CD14-positive monocyte (primary cell): ENCODE results near the gene UBR3. TPM values are rescaled to one million over a fixed set of nuclear protein-coding genes. Genes with fewer than 3 reads are reported as not detected.
"Not testable (repeated sequence)": the region's sequence is repeated elsewhere in the genome, so short reads cannot be mapped to it uniquely, and the experiment has no call there.

Experiments used
- DNase-seq, 3 donors: peaks; one replicate each; pipeline ENCODE4 v3.0.0-alpha.2; 2011 to 2022
- H2AFZ ChIP-seq: 2 replicates; pipeline ENCODE4 v1.6.0; 2012; ENCODE audit warnings: mild to moderate bottlenecking, low read depth, low read length, inconsistent platforms; ENCODE audit not compliant: insufficient read depth, poor library complexity, severe bottlenecking
- H3K27ac ChIP-seq, 2 donors: 1 replicate in 1 of 2; 2 replicates in 1 of 2; pipeline ENCODE4 v1.5.1; 2012 to 2013; ENCODE audit warnings: low read length in 2 of 2, control low read depth in 1 of 2, inconsistent platforms in 1 of 2, low read depth in 1 of 2, mild to moderate bottlenecking in 1 of 2
- H3K27me3 ChIP-seq, 2 donors: one replicate each; pipeline versions ENCODE4 v1.6.0 to v1.6.1; 2011 to 2013; ENCODE audit warnings: low read length in 2 of 2; ENCODE audit not compliant: control insufficient read depth in 2 of 2, insufficient read depth in 2 of 2
- H3K36me3 ChIP-seq, 2 donors: replicated peaks in 1 of 2; 1 replicate in 1 of 2; 2 replicates in 1 of 2; pipeline versions ENCODE4 v1.5.1 to v1.6.1; 2012 to 2013; ENCODE audit warnings: low read length in 2 of 2, control low read depth in 1 of 2, inconsistent platforms in 1 of 2, mild to moderate bottlenecking in 1 of 2; ENCODE audit not compliant: insufficient read depth in 2 of 2, control insufficient read depth in 1 of 2
- H3K4me1 ChIP-seq, 2 donors: 1 replicate in 1 of 2; 2 replicates in 1 of 2; pipeline versions ENCODE4 v1.5.1 to v1.6.1; 2012 to 2013; ENCODE audit warnings: low read length in 2 of 2, control low read depth in 1 of 2, inconsistent platforms in 1 of 2, mild to moderate bottlenecking in 1 of 2, moderate library complexity in 1 of 2; ENCODE audit not compliant: insufficient read depth in 2 of 2, control insufficient read depth in 1 of 2
- H3K4me2 ChIP-seq: replicated peaks from 2 replicates; pipeline ENCODE3; 2012; ENCODE audit warnings: low read length, moderate library complexity, mild to moderate bottlenecking; ENCODE audit not compliant: poor library complexity, severe bottlenecking; ENCODE audit errors: extremely low read depth
- H3K4me3 ChIP-seq, 3 experiments: fragments of 200-600 bp in 1 of 3; sonication (generic) in 1 of 3; replicated peaks in 1 of 3; 1 replicate in 2 of 3; 2 replicates in 1 of 3; pipeline ENCODE4 v1.5.1; 2011 to 2013; ENCODE audit warnings: low read length in 3 of 3, mild to moderate bottlenecking in 3 of 3, control low read depth in 2 of 3, low read depth in 2 of 3, inconsistent platforms in 1 of 3, moderate library complexity in 1 of 3
- H3K79me2 ChIP-seq: 2 replicates; pipeline ENCODE4 v1.6.0; 2012; ENCODE audit warnings: mild to moderate bottlenecking, control low read depth, inconsistent platforms, low read length, moderate library complexity; ENCODE audit not compliant: insufficient read depth
- H3K9ac ChIP-seq: 2 replicates; pipeline ENCODE4 v1.6.0; 2017; ENCODE audit warnings: low read length, mild to moderate bottlenecking; ENCODE audit not compliant: insufficient read depth, poor library complexity, severe bottlenecking
- H3K9me3 ChIP-seq, 2 donors: replicated peaks in 1 of 2; 1 replicate in 1 of 2; 2 replicates in 1 of 2; pipeline versions ENCODE4 v1.5.1 to v1.6.1; 2012 to 2013; ENCODE audit warnings: low read length in 2 of 2, control low read depth in 1 of 2; ENCODE audit not compliant: control insufficient read depth in 1 of 2, insufficient read depth in 1 of 2
- H4K20me1 ChIP-seq: 2 replicates; pipeline ENCODE4 v1.6.0; 2012; ENCODE audit warnings: mild to moderate bottlenecking, low read length, control low read depth, moderate library complexity; ENCODE audit not compliant: insufficient read depth
- H3K27ac Mint-ChIP-seq, 7 donors: one replicate each; pipeline ENCODE4 v1.8.0; 2020; ENCODE audit warnings: mild to moderate bottlenecking in 7 of 7, mixed read lengths in 7 of 7, moderate library complexity in 6 of 7, inconsistent platforms in 2 of 7
- H3K27me3 Mint-ChIP-seq, 3 donors: one replicate each; pipeline ENCODE4 v1.8.0; 2021 to 2022; ENCODE audit warnings: low read depth in 3 of 3, mild to moderate bottlenecking in 3 of 3, mixed read lengths in 3 of 3, moderate library complexity in 3 of 3, inconsistent platforms in 1 of 3
- H3K36me3 Mint-ChIP-seq, 2 donors: one replicate each; pipeline ENCODE4 v1.8.0; 2020; ENCODE audit warnings: mixed read lengths in 2 of 2, inconsistent platforms in 1 of 2, mild to moderate bottlenecking in 1 of 2
- H3K4me1 Mint-ChIP-seq: one replicate; pipeline ENCODE4 v1.8.0; 2020; ENCODE audit warnings: mild to moderate bottlenecking, mixed read lengths
- H3K4me3 Mint-ChIP-seq, 2 donors: one replicate each; pipeline ENCODE4 v1.8.0; 2020; ENCODE audit warnings: mild to moderate bottlenecking in 2 of 2, mixed read lengths in 2 of 2, moderate library complexity in 1 of 2
- H3K9me3 Mint-ChIP-seq, 7 donors: one replicate each; pipeline ENCODE4 v1.8.0; 2020 to 2022; ENCODE audit warnings: mixed read lengths in 7 of 7, mild to moderate bottlenecking in 6 of 7, moderate library complexity in 6 of 7, inconsistent platforms in 2 of 7
- WGBS: methylation state at CpG from one replicate; pipeline ENCODE4 v1.1.5; 2013; ENCODE audit warnings: missing lambda C conversion rate; ENCODE audit not compliant: insufficient coverage; 5-methylcytosine and 5-hydroxymethylcytosine counted together
- intact Hi-C, 2 donors: fragments of 100-400 bp; cut with micrococcal nuclease; formaldehyde crosslinking; loops; one replicate each; pipeline versions ENCODE4 v1.15.0 to v1.15.1; 2023
- polyA plus RNA-seq, 3 donors: library from polyadenylated mRNA; depleted of rRNA in 1 of 3; unstranded in 2 of 3; stranded (reverse) in 1 of 3; fragments of 300-500 nt in 2 of 3; fragments of >200 nt in 1 of 3; fragmentation: Illumina TruSeq in 2 of 3; gene quantifications; 1 replicate in 2 of 3; 2 replicates in 1 of 3; pipeline ENCODE4 v1.2.3, GENCODE V29; 2012 to 2021
- TF ChIP-seq, protein P1 (sequence below): fragments of 200-600 bp; IDR thresholded peaks from one replicate; pipeline ENCODE4 v1.8.0; 2022; ENCODE audit warnings: antibody characterized with exemption, mild to moderate bottlenecking

UBR3 gene
- polyA plus RNA-seq, 3 donors: 4.3 to 10.7 (median 4.7) TPM

DNA sequence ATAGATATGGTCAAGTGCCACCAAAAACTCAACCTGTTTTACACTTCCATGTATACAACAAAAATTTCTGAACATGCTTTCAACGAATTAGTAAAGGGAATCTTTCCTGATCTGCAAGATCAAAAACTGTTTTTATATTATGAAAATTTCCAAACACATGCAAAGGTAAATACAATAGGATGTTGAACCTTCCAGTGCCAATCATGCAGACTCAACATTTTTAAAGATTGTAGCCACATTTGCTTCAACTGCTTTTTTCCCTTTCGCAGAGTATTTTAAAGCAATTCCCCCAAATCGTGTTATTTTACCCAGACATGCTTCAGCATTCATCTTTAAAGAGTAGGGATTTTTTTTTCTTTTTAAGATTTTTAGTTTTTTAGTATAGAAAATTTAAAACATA, 40.3 kb downstream of the UBR3 start:
- peaks cover 0 to 1% (median 0%) of the 10 kb centered on the region in 3 donors for H3K27me3 Mint-ChIP-seq
- Histone ChIP-seq H3K9me3 (no peaks in the 10 kb centered on the region), H3K27me3 (no peaks in the 10 kb centered on the region), H3K4me2 (no peak overlapping the region), H3K79me2 (peaks cover 28% of the 10 kb centered on the region), H4K20me1 (peaks cover 70% of the 10 kb centered on the region), H3K4me3 (no peak overlapping the region), H3K36me3 (no peaks in the 10 kb centered on the region), H2AFZ (no peak overlapping the region), H3K9ac (no peak overlapping the region), H3K4me1 (no peaks in the 10 kb centered on the region), H3K27ac (no peak overlapping the region)
- H3K4me3 Mint-ChIP-seq: no peak overlapping the region
- TF ChIP-seq, protein P1, sequence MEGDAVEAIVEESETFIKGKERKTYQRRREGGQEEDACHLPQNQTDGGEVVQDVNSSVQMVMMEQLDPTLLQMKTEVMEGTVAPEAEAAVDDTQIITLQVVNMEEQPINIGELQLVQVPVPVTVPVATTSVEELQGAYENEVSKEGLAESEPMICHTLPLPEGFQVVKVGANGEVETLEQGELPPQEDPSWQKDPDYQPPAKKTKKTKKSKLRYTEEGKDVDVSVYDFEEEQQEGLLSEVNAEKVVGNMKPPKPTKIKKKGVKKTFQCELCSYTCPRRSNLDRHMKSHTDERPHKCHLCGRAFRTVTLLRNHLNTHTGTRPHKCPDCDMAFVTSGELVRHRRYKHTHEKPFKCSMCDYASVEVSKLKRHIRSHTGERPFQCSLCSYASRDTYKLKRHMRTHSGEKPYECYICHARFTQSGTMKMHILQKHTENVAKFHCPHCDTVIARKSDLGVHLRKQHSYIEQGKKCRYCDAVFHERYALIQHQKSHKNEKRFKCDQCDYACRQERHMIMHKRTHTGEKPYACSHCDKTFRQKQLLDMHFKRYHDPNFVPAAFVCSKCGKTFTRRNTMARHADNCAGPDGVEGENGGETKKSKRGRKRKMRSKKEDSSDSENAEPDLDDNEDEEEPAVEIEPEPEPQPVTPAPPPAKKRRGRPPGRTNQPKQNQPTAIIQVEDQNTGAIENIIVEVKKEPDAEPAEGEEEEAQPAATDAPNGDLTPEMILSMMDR: no peak
- peaks cover 0 to 3% of the 10 kb centered on the region in 2 donors for H3K36me3 Mint-ChIP-seq
- no peak for DNase-seq
- H3K27ac Mint-ChIP-seq: no peak overlapping the region
- intact Hi-C loops: no loop called here
- H3K9me3 Mint-ChIP-seq: peaks cover 0 to 2% (median 0%) of the 10 kb centered on the region in 7 donors
- no peaks in the 10 kb centered on the region for H3K4me1 Mint-ChIP-seq
- WGBS: no CpG with 5 or more reads among the region's 3 CpGs

DNA sequence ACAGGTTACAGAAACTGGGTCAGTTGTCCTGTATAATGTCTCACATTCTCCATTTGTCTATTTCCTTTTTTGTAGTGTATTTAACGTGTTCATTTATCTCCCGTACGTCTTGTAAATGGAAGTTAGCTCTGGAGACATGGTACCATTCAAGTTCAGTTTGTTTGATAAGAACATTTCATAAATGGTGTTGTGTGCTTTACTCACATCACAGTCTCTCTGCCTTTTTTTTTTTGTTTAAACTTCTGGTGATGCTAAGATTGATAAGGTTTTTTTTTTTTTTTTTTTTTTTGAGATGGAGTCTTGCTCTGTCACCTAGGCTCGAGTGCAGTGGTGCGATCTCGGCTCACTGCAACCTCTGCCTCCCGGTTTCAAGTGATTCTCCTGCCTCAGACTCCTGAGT, 41.7 kb downstream of the UBR3 start:
- intact Hi-C loops: no loop called here
- Histone ChIP-seq H4K20me1 (peaks cover 56% of the 10 kb centered on the region), H3K9ac (no peak overlapping the region), H3K4me2 (no peak overlapping the region), H3K9me3 (no peaks in the 10 kb centered on the region), H3K4me3 (no peak overlapping the region), H2AFZ (no peak overlapping the region), H3K36me3 (no peaks in the 10 kb centered on the region), H3K27ac (no peak overlapping the region), H3K27me3 (no peaks in the 10 kb centered on the region), H3K4me1 (no peaks in the 10 kb centered on the region), H3K79me2 (peaks cover 19% of the 10 kb centered on the region)
- peaks cover 0 to under 1% of the 10 kb centered on the region in 2 donors for H3K36me3 Mint-ChIP-seq
- peaks cover 0 to 1% (median 0%) of the 10 kb centered on the region in 7 donors for H3K9me3 Mint-ChIP-seq
- no CpG with 5 or more reads among the region's 7 CpGs for WGBS
- no peaks in the 10 kb centered on the region for H3K4me1 Mint-ChIP-seq
- no peak overlapping the region for H3K27ac Mint-ChIP-seq
- H3K27me3 Mint-ChIP-seq: no peaks in the 10 kb centered on the region
- TF ChIP-seq, protein P1: no peak
- DNase-seq: no peak
- H3K4me3 Mint-ChIP-seq: no peak overlapping the region

DNA sequence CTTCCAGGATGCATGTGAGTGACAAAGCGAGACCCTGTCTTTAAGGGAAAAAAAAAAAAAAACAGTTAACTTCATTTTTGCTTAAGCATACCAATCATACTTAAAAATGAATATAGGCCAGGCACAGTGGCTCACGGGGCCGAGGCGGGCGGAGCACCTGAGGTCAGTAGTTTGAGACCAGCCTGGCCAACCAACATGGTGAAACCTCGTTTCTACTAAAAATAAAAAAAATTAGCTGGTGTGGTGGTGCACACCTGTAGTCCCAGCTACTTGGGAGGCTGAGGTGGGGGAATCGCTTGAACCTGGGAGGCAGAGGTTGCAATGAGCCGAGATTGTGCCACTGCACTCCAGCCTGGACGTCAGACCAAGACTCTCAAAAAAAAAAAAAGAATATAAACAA, 44.1 kb downstream of the UBR3 start:
- Mint-ChIP-seq H3K27ac (peak overlapping the region in 2 of 7 donors; percentile 37 to 75), H3K36me3 (peaks cover 13 to 18% of the 10 kb centered on the region in 2 donors)
- H3K9me3 Mint-ChIP-seq, H3K27me3 Mint-ChIP-seq, H2AFZ ChIP-seq, H3K9me3 ChIP-seq, H3K27me3 ChIP-seq, H3K4me3 ChIP-seq, H3K27ac ChIP-seq, DNase-seq, H3K4me1 ChIP-seq, H3K4me2 ChIP-seq, H3K4me1 Mint-ChIP-seq, H3K4me3 Mint-ChIP-seq, intact Hi-C loops, H3K79me2 ChIP-seq, H3K9ac ChIP-seq: not testable (repeated sequence)
- no CpG with 5 or more reads among the region's 9 CpGs for WGBS
- peaks cover 38% of the 10 kb centered on the region for H4K20me1 ChIP-seq
- peaks cover 6 to 12% of the 10 kb centered on the region in 2 donors for H3K36me3 ChIP-seq
